Mammary microvascular endothelial cell (primary cell): ENCODE data around the gene DHRS4. TPM values are rescaled to one million over a fixed set of nuclear protein-coding genes. Genes with fewer than 3 reads are reported as not detected.

ENCODE experiments used
- total RNA-seq: library from RNA; depleted of rRNA; stranded (reverse); fragments of >200 nt; gene quantifications from 2 replicates; pipeline ENCODE4 v1.2.3, GENCODE V29; 2015

DHRS4 gene
- 54.6 and 64.4 TPM in 2 replicates for total RNA-seq

DNA sequence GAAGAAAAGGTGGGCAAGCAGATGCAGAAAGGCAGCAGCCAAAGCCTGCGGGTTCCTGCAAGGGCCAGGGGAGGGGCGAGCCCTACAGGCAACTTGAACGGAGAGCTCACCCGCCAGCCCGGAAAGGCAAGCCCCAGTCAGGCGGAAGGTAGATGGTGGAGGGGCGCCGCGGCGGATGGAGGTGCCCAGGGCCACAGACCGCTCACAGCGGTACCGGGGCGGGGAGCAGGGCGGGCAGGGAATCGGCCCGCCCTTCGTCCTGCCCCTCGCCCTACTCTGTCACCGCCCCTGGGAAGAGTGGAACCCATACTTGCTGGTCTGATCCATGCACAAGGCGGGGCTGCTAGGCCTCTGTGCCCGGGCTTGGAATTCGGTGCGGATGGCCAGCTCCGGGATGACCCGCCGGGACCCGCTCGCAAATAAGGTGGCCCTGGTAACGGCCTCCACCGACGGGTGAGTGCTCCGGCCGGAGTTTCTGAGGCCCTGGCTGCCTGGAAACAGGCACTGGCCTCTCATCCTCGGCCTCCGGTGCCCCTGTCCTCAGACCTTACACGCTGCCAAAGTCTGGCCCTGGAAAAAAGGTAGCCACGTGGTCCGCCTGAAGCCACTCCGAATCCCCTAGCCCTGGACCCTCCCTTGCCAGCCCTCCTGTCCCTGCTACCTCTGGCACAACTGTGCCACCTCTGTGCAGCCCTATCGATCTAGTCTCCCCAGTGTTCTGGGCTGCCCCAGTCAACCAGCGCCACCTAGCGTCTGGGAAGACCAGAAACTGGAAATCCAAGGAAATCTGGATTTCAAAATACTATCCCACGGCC lies at the start of gene DHRS4:
Gene DHRS4, plus strand, starts transcription at position 307 of the 815 bp plus-strand sequence. Its CDS starts 19 bp downstream, at position 326.

DNA sequence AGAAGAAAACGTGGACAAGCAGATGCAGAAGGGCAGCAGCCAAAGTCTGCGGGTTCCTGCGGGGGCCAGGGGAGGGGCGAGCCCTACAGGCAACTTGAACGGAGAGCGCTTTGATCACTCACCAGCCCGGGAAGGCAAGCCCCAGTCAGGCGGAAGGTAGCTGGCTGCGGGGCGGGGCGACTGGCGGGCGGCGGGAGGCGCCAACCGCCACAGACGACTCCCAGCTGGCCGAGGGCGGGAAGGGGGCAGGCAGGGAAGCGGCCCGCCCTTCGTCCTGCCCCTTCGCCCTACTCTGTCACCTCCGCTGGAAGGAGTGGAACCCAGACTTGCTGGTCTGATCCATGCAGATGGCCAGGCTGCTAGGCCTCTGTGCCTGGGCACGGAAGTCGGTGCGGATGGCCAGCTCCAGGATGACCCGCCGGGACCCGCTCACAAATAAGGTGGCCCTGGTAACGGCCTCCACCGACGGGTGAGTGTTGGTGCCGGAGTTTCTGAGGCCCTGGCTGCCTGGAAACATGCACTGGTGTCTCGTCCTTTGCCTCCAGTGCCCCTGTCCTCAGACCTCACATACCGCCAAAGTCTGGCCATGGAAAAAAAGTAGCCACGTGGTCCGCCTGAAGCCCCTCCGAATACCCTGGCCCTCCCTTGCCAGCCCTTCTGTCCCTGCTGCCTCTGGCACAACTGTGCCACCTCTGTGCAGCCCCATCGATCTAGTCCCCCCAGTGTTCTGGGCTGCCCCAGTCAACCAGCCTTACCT lies 35.2 kb downstream of the DHRS4 start, which contains the start of gene DHRS4L2:
Gene DHRS4L2, plus strand, starts transcription at position 323 of the 757 bp plus-strand sequence. Its CDS starts 19 bp downstream, at position 342.

Other genes with a start within 250 kb of the DHRS4 start
- 16.9 and 24.7 TPM in 2 replicates for gene DHRS4L2, start 35.2 kb downstream of the DHRS4 start, total RNA-seq
- gene CARMIL3, start 98.2 kb downstream of the DHRS4 start, total RNA-seq = 0.05 TPM in 1 of 2 replicates, not detected in the other
- gene CPNE6, start 117.8 kb downstream of the DHRS4 start, total RNA-seq = not detected in 2 replicates
- gene PCK2, start 140.5 kb downstream of the DHRS4 start, total RNA-seq = 7.9 and 24.3 TPM in 2 replicates
- 43.6 and 46.1 TPM in 2 replicates for gene DCAF11, start 161.0 kb downstream of the DHRS4 start, total RNA-seq
- gene NRL, start 161.2 kb downstream of the DHRS4 start, total RNA-seq = 0.74 and 1.3 TPM in 2 replicates
- gene FITM1, start 176.9 kb downstream of the DHRS4 start, total RNA-seq = 0.10 TPM in 1 of 2 replicates, not detected in the other
- 311 and 318 TPM in 2 replicates for gene PSME1, start 182.4 kb downstream of the DHRS4 start, total RNA-seq
- 15.7 and 22.2 TPM in 2 replicates for gene EMC9, start 187.8 kb downstream of the DHRS4 start, total RNA-seq
- 179 and 201 TPM in 2 replicates for gene PSME2, start 192.8 kb downstream of the DHRS4 start, total RNA-seq
- 41.4 and 59.8 TPM in 2 replicates for gene RNF31, start 193.7 kb downstream of the DHRS4 start, total RNA-seq
- gene IRF9, start 207.5 kb downstream of the DHRS4 start, total RNA-seq = 55.8 and 57.5 TPM in 2 replicates
- gene REC8, start 218.3 kb downstream of the DHRS4 start, total RNA-seq = 14.8 and 16.6 TPM in 2 replicates
- gene IPO4, start 235.0 kb downstream of the DHRS4 start, total RNA-seq = 61.1 and 67.6 TPM in 2 replicates
- 52.3 and 57.7 TPM in 2 replicates for gene TM9SF1, start 241.7 kb downstream of the DHRS4 start, total RNA-seq